Stimulated activated naive CD8-positive, alpha-beta T cell treated with anti-CD3 and anti-CD28 coated beads, Interleukin-15, Interleukin-2, amounts not matched to agents 100 ng/mL and 50 ng/mL, for 24 hours (primary cell): ENCODE data around the gene SPATA33.

Experiments used
- H3K27ac Mint-ChIP-seq: one replicate; pipeline ENCODE4 v1.8.0; 2021; ENCODE audit warnings: mild to moderate bottlenecking, mixed read lengths
- H3K27me3 Mint-ChIP-seq: one replicate; pipeline ENCODE4 v1.8.0; 2021; ENCODE audit warnings: mixed read lengths
- H3K36me3 Mint-ChIP-seq: one replicate; pipeline ENCODE4 v1.8.0; 2021; ENCODE audit warnings: low read depth, mixed read lengths
- H3K4me1 Mint-ChIP-seq: one replicate; pipeline ENCODE4 v1.8.0; 2021; ENCODE audit warnings: low read depth, mixed read lengths
- H3K4me3 Mint-ChIP-seq: one replicate; pipeline ENCODE4 v1.8.0; 2021; ENCODE audit warnings: mild to moderate bottlenecking, mixed read lengths
- H3K9me3 Mint-ChIP-seq: one replicate; pipeline ENCODE4 v1.8.0; 2021; ENCODE audit warnings: mixed read lengths

The SPATA33 gene

GRCh38 chr16:89701425-89702406, 44.1 kb downstream of the SPATA33 start, which contains the start of gene SPATA2L:
SPATA2L (minus strand) TSS chr16:89701705; CDS start chr16:89701232, 473 bp downstream.
- no peak within 1 kb of the TSS for H3K27ac Mint-ChIP-seq
- H3K4me3 Mint-ChIP-seq: peak within 1 kb of the TSS; percentile 71
- no peaks in the 10 kb centered on the region for H3K9me3 Mint-ChIP-seq
- peaks cover 5% of the 10 kb centered on the region for H3K36me3 Mint-ChIP-seq
- H3K4me1 Mint-ChIP-seq: peaks cover 24% of the 10 kb centered on the region
- no peaks in the 10 kb centered on the region for H3K27me3 Mint-ChIP-seq

GRCh38 chr16:89704281-89704680, 46.6 kb downstream of the SPATA33 start:
- Mint-ChIP-seq H3K4me1 (peaks cover 24% of the 10 kb centered on the region), H3K36me3 (peaks cover under 1% of the 10 kb centered on the region), H3K27ac (no peak overlapping the region), H3K27me3 (no peaks in the 10 kb centered on the region), H3K4me3 (no peak overlapping the region), H3K9me3 (no peaks in the 10 kb centered on the region)

GRCh38 chr16:89705006-89705405, 47.4 kb downstream of the SPATA33 start:
- Mint-ChIP-seq H3K4me1 (peaks cover 21% of the 10 kb centered on the region), H3K36me3 (no peaks in the 10 kb centered on the region), H3K9me3 (no peaks in the 10 kb centered on the region), H3K4me3 (no peak overlapping the region), H3K27ac (no peak overlapping the region), H3K27me3 (no peaks in the 10 kb centered on the region)

DNA sequence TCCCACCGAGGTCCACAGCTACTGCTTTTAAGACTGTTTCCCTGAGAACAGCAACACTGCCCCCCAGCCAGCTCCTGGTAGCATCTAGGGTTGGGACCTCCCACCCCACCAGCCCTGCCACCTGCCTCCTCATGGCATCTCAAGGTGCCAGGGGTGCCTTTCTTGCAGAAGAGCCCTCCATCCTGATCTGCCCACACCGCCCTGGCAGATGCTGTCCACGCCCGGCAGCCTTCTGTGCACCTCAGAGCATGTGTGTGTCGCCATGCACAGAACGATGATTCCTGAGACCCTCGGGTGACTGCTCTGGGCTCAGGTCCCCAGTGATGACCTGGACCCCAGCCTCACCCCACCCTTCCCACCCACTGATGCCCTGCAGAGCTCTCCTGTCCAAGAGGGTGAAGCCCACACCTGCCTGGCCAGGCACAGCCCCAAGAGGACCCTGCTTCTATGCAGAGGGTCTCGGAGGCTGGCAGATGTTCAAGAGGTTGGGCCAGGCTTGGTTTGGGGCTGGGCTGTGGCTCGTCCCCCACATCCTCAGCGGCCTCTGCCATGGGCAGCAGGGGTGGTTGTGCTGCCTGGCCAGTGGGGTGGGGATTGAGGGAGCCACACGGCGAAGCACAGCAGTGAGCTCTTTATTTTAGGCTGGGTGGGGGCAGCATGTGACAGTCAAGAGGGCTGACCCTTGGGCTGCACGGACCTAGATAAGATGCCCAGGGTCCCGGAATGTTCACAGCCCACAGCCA, 49.1 kb downstream of the SPATA33 start:
- Mint-ChIP-seq H3K27ac (no peak overlapping the region), H3K4me1 (peaks cover 16% of the 10 kb centered on the region), H3K27me3 (no peaks in the 10 kb centered on the region), H3K36me3 (no peaks in the 10 kb centered on the region), H3K9me3 (no peaks in the 10 kb centered on the region), H3K4me3 (no peak overlapping the region)

GRCh38 chr16:89707695-89708094, 50.1 kb downstream of the SPATA33 start:
- Mint-ChIP-seq H3K9me3 (no peaks in the 10 kb centered on the region), H3K4me3 (no peak overlapping the region), H3K4me1 (peaks cover 9% of the 10 kb centered on the region), H3K27ac (no peak overlapping the region), H3K36me3 (no peaks in the 10 kb centered on the region), H3K27me3 (no peaks in the 10 kb centered on the region)

DNA sequence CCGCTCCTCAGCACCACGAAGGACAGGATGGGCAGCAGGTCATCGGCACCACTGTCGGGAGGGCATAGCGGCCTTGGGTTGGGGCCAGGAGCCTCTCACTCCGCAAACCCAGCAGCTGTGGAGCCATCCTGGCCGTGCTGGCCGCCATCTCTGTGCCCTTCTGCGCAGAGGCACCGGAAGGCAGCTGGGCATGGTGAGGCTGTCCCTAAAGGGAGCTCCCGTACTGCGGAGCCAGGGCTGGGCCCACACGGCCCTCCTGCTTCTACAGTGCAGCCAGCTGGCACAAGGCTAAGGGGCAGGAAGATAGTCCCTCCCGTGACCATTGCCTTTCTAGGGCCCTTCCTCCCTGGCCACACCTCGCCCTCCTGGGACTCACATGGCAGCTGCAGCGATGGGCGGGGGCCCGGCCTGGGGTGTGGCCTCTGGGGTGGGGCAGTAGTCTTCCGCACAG, 50.9 kb downstream of the SPATA33 start:
- Mint-ChIP-seq H3K27me3 (no peaks in the 10 kb centered on the region), H3K9me3 (no peaks in the 10 kb centered on the region), H3K4me1 (peaks cover 9% of the 10 kb centered on the region)

DNA sequence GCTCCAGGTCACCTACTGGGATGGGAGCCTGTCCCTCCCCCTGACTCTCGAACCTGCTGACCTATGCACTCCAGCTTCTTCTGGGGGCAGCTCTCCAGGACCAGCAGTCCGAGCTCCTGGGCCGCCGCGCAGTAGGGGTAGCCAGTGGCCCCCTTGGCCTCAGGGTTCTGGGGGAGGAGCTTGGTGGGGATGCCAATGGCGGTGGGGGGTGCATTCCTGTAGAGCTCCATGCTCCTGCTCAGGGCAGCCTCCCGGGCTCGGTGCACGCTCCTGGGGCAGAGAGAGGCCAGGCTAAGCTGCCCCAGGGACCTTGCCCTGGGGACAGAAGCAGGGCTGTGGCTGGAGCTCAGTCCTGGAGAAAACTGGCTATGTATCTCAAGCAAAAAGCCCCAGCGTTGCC, 51.5 kb downstream of the SPATA33 start:
- Mint-ChIP-seq H3K4me1 (peaks cover 11% of the 10 kb centered on the region), H3K36me3 (peaks cover 2% of the 10 kb centered on the region), H3K27ac (no peak overlapping the region), H3K27me3 (no peaks in the 10 kb centered on the region), H3K4me3 (no peak overlapping the region), H3K9me3 (no peaks in the 10 kb centered on the region)

More for the DNA sequence above, 50.9 kb downstream of the SPATA33 start:
- H3K36me3 Mint-ChIP-seq: no peaks in the 10 kb centered on the region
- H3K4me3 Mint-ChIP-seq: no peak overlapping the region
- no peak overlapping the region for H3K27ac Mint-ChIP-seq

- Mint-ChIP-seq H3K36me3 (peaks cover 9% of the 10 kb centered on the region), H3K9me3 (no peaks in the 10 kb centered on the region), H3K27ac (no peak overlapping the region), H3K27me3 (no peaks in the 10 kb centered on the region), H3K4me3 (no peak overlapping the region), H3K4me1 (peaks cover 19% of the 10 kb centered on the region)
Observed at GRCh38 chr16:89709716-89710432, 52.2 kb downstream of the SPATA33 start.

- peaks cover 12% of the 10 kb centered on the region for H3K36me3 Mint-ChIP-seq
- H3K9me3 Mint-ChIP-seq: no peaks in the 10 kb centered on the region
- no peak overlapping the region for H3K27ac Mint-ChIP-seq
- no peaks in the 10 kb centered on the region for H3K27me3 Mint-ChIP-seq
- peaks cover 18% of the 10 kb centered on the region for H3K4me1 Mint-ChIP-seq
- no peak overlapping the region for H3K4me3 Mint-ChIP-seq
Observed at GRCh38 chr16:89710709-89711564, 53.3 kb downstream of the SPATA33 start.

- Mint-ChIP-seq H3K4me1 (peaks cover 12% of the 10 kb centered on the region), H3K27ac (peak overlapping the region; percentile 65), H3K4me3 (peak overlapping the region; percentile 81), H3K9me3 (no peaks in the 10 kb centered on the region), H3K36me3 (peaks cover 17% of the 10 kb centered on the region), H3K27me3 (no peaks in the 10 kb centered on the region)
Observed at GRCh38 chr16:89711601-89712273, 54.1 kb downstream of the SPATA33 start.

DNA sequence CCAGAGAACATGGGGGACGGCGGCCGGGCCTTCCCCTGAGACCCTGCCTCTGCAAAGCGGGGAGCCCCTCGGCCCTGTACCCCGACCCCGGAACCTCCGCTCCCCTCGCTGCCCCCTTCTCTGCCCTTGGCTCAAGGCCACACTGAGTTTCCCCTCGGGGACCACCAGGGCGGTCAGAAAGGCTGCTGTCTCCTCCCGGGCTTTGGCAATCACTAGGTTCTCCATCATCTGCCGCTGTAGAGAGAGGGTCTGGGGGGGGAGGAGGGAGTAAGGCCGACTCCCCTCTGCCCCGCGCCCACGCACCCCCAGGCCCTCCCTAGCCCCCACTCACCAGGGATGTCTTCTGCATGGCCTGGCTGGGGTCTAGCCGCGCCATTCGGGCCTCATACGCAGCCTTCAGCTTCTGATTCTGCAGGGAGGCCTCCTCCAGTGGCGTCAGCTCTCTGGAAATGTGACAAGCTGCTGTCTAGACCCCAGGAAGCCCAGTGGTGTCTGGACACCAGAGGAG, 54.7 kb downstream of the SPATA33 start:
- H3K36me3 Mint-ChIP-seq: peaks cover 20% of the 10 kb centered on the region
- H3K27ac Mint-ChIP-seq: peak overlapping the region; percentile 65
- no peaks in the 10 kb centered on the region for H3K9me3 Mint-ChIP-seq
- no peaks in the 10 kb centered on the region for H3K27me3 Mint-ChIP-seq
- peaks cover 14% of the 10 kb centered on the region for H3K4me1 Mint-ChIP-seq
- H3K4me3 Mint-ChIP-seq: peak overlapping the region; percentile 81

- no peaks in the 10 kb centered on the region for H3K9me3 Mint-ChIP-seq
- peaks cover 42% of the 10 kb centered on the region for H3K4me1 Mint-ChIP-seq
- no peaks in the 10 kb centered on the region for H3K27me3 Mint-ChIP-seq
- no peak overlapping the region for H3K4me3 Mint-ChIP-seq
- H3K27ac Mint-ChIP-seq: no peak overlapping the region
- peaks cover 23% of the 10 kb centered on the region for H3K36me3 Mint-ChIP-seq
Observed at GRCh38 chr16:89716493-89716892, 58.9 kb downstream of the SPATA33 start.

DNA sequence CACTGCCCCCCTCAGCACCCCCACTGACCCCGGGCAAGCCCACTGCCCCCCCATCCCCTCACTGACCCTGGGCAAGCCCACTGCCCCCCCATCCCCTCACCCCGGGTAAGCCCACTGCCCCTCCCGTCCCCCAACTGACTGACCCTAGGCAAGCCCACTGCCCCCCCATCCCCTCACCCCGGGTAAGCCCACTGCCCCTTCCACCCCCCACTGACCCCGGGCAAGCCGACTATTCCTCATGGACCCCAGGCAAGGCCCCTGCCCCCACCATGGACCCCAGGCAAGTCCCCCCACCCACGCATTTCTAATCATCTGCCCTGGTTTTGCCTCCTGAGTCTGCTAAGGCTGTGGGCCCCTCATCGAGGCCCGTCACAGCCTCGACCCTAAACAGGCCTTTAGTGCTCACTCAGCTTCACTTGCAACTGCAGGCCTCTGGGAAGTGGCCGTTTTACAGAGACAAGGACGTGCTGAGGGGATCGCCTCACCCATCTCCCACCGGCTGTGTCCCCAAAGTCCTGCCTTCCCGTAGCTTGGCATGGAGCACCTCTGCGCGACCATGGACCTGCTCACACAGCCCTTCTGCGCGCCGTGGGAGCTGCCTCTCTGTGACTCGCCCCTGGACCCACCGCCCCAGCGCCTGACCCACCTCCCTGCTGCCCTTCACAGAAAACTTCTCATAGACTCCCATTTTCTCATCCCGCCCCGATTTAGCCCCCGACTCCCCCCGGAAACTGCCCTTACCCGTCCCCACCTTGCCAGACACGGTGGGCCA, 59.5 kb downstream of the SPATA33 start:
- Mint-ChIP-seq H3K27me3 (no peaks in the 10 kb centered on the region), H3K36me3 (peaks cover 23% of the 10 kb centered on the region), H3K4me3 (no peak overlapping the region), H3K4me1 (peaks cover 42% of the 10 kb centered on the region), H3K27ac (no peak overlapping the region), H3K9me3 (no peaks in the 10 kb centered on the region)
